Spleen (tissue), 11 donors: Measurements from ENCODE around the gene BANP. TPM values are rescaled to one million over a fixed set of nuclear protein-coding genes. Genes with fewer than 3 reads are reported as not detected.
"Not testable (repeated sequence)": the region's sequence is repeated elsewhere in the genome, so short reads cannot be mapped to it uniquely, and the experiment has no call there.

ENCODE experiments used
- DNase-seq: peaks from one replicate; pipeline ENCODE4 v3.0.0-alpha.2; 2020
- H3K27ac ChIP-seq, 8 donors: fragments of 200-600 bp; sonication (generic) in 7 of 8; 1 replicate in 4 of 8; 2 replicates in 4 of 8; pipeline versions ENCODE4 v1.5.0 to v1.8.0; 2016 to 2021; ENCODE audit warnings: inconsistent platforms in 4 of 8, mild to moderate bottlenecking in 4 of 8, moderate library complexity in 1 of 8
- H3K27me3 ChIP-seq, 7 donors: fragments of 200-600 bp; sonication (generic) in 6 of 7; replicated peaks in 1 of 7; 1 replicate in 4 of 7; 2 replicates in 3 of 7; pipeline versions ENCODE4 v1.5.0 to v1.8.0; 2016 to 2021; ENCODE audit warnings: inconsistent platforms in 3 of 7, mild to moderate bottlenecking in 1 of 7
- H3K36me3 ChIP-seq, 6 donors: fragments of 200-600 bp; sonication (generic) in 5 of 6; 1 replicate in 4 of 6; 2 replicates in 2 of 6; pipeline versions ENCODE4 v1.5.0 to v1.8.0; 2016 to 2021; ENCODE audit warnings: inconsistent platforms in 2 of 6
- H3K4me1 ChIP-seq, 6 donors: fragments of 200-600 bp; sonication (generic) in 5 of 6; 1 replicate in 3 of 6; 2 replicates in 3 of 6; pipeline versions ENCODE4 v1.5.0 to v1.8.0; 2016 to 2021; ENCODE audit warnings: inconsistent platforms in 3 of 6
- H3K4me3 ChIP-seq, 8 donors: fragments of 200-600 bp; sonication (generic) in 7 of 8; 1 replicate in 4 of 8; 2 replicates in 4 of 8; pipeline versions ENCODE4 v1.5.0 to v1.8.0; 2016 to 2021; ENCODE audit warnings: inconsistent platforms in 4 of 8, mild to moderate bottlenecking in 4 of 8, moderate library complexity in 2 of 8
- H3K9me3 ChIP-seq, 8 donors: fragments of 200-600 bp; sonication (generic) in 7 of 8; 1 replicate in 4 of 8; 2 replicates in 4 of 8; pipeline versions ENCODE4 v1.5.0 to v1.8.0; 2016 to 2021; ENCODE audit warnings: inconsistent platforms in 4 of 8
- CTCF ChIP-seq, 11 experiments: fragments of 200-600 bp in 7 of 11; fragments of 450-650 bp in 4 of 11; sonication (generic) in 4 of 11; IDR thresholded peaks in 8 of 11; conservative IDR thresholded peaks in 3 of 11; 1 replicate in 7 of 11; 2 replicates in 4 of 11; pipeline versions ENCODE4 v1.4.0 to v1.8.0; 2016 to 2021; ENCODE audit warnings: antibody characterized with exemption in 11 of 11, inconsistent platforms in 4 of 11, mild to moderate bottlenecking in 1 of 11
- POLR2A ChIP-seq, 3 donors: fragments of 450-650 bp; IDR thresholded peaks; one replicate each; pipeline ENCODE4 v1.5.1; 2017; ENCODE audit warnings: antibody characterized with exemption in 3 of 3, mild to moderate bottlenecking in 1 of 3
- POLR2AphosphoS5 ChIP-seq, 3 donors: sonication (generic); formaldehyde crosslinking; IDR thresholded peaks; one replicate each; pipeline ENCODE4 v1.5.1; 2017; ENCODE audit warnings: antibody characterized with exemption in 3 of 3
- WGBS, 5 donors: extraction: QIAGEN DNeasy Blood & Tissue Kit in 3 of 5; methylation state at CpG; one replicate each; pipeline versions ENCODE4 v1.1.5 to v1.1.7; 2013 to 2018; 5-methylcytosine and 5-hydroxymethylcytosine counted together
- intact Hi-C: fragments of 100-400 bp; cut with DNase I; formaldehyde crosslinking; loops from one replicate; pipeline ENCODE4 v1.15.0; 2023; ENCODE audit warnings: low total_unique reads
- polyA plus RNA-seq, 3 donors: library from polyadenylated mRNA; stranded (reverse); fragments of 200-250 nt; gene quantifications; one replicate each; pipeline ENCODE4 v1.2.1, GENCODE V29; 2013
- total RNA-seq, 7 donors: library from RNA; depleted of rRNA in 3 of 7; stranded (reverse); fragments of >200 nt in 3 of 7; fragmentation: NEBNext Ultra II Directional in 4 of 7; extraction: Animal tissue kit (Norgen Biotek cat#: 25700) in 4 of 7; gene quantifications; one replicate each; pipeline versions ENCODE4 v1.1.0 to v1.2.1, GENCODE V29; 2016 to 2021
- donor health status: healthy with polysubstance abuse.
- donor health status: DM: no; HTN: no; CAD: no; lungs with moderate emphysema.
- donor health status: DM: no; HTN: no; CAD: no.
- donor health status: Bipolar disorder and iron deficiency.
- donor health status: healthy.
- donor health status: DM: no; HTN: no; CAD: no.
- donor health status: DM: yes; HTN: yes; CAD: no.

The BANP gene
- total and polyA plus RNA-seq, 10 donors, result 15.9 to 57.1 (median 42.7) TPM

- H3K36me3 ChIP-seq, result peaks cover 0 to 78% (median 58%) of the 10 kb centered on the region in 6 donors
- intact Hi-C loops, result no loop called here
- TF ChIP-seq POLR2A (IDR thresholded peaks at IDR 0.05), result no peak
- peak in 1 of 3 donors; percentile 14 for TF ChIP-seq POLR2AphosphoS5 (IDR thresholded peaks at IDR 0.05)
- no peaks in the 10 kb centered on the region for H3K4me1 ChIP-seq
- H3K9me3 ChIP-seq, result no peaks in the 10 kb centered on the region
- WGBS, 5 donors, result 93 to 96% (median 94%) methylated on average over 50 to 57 of the region's 57 CpGs
- H3K27me3 ChIP-seq, result no peaks in the 10 kb centered on the region
- H3K4me3 ChIP-seq, result no peak overlapping the region
- no peak overlapping the region for H3K27ac ChIP-seq
- DNase-seq, result peak; percentile 65
These were observed 125.1 kb downstream of the BANP start for GRCh38 chr16:88076211-88076931.

- H3K27me3 ChIP-seq, H3K4me3 ChIP-seq, H3K27ac ChIP-seq, H3K4me1 ChIP-seq, H3K9me3 ChIP-seq, DNase-seq, intact Hi-C loops: not testable (repeated sequence)
- peaks cover 0 to 73% (median 53%) of the 10 kb centered on the region in 6 donors for H3K36me3 ChIP-seq
- 88 to 98% (median 95%) methylated on average over 5 of the region's 5 CpGs for WGBS, 5 donors
These were observed 125.7 kb downstream of the BANP start for GRCh38 chr16:88076932-88077320.

- TF ChIP-seq POLR2A (IDR thresholded peaks at IDR 0.05), result no peak
- TF ChIP-seq POLR2AphosphoS5 (IDR thresholded peaks at IDR 0.05), result peak in 1 of 3 donors; percentile 1
- Histone ChIP-seq H3K4me3 (no peak overlapping the region), H3K36me3 (peaks cover 0 to 73% (median 49%) of the 10 kb centered on the region in 6 donors)
These were observed 126.3 kb downstream of the BANP start for GRCh38 chr16:88077328-88078108.

GRCh38 chr16:88078111-88078775 lies 127.0 kb downstream of the BANP start:
- intact Hi-C loops, result no loop called here
- peaks cover 0 to 4% (median 0%) of the 10 kb centered on the region in 6 donors for H3K4me1 ChIP-seq
- DNase-seq, result peak; percentile 41
- no peak overlapping the region for H3K4me3 ChIP-seq
- H3K27me3 ChIP-seq, result no peaks in the 10 kb centered on the region
- 91 to 97% (median 95%) methylated on average over 17 of the region's 17 CpGs for WGBS, 5 donors
- no peak overlapping the region for H3K27ac ChIP-seq
- peaks cover 0 to 71% (median 45%) of the 10 kb centered on the region in 6 donors for H3K36me3 ChIP-seq
- TF ChIP-seq POLR2A (IDR thresholded peaks at IDR 0.05) (no peak), POLR2AphosphoS5 (IDR thresholded peaks at IDR 0.05) (no peak), CTCF (IDR thresholded peaks at IDR 0.05 in 8 of 11, conservative IDR thresholded peaks at IDR 0.05 in 3 of 11) (no peak)
- H3K9me3 ChIP-seq, result no peaks in the 10 kb centered on the region

More at GRCh38 chr16:88077328-88078108, 126.3 kb downstream of the BANP start:
- no peaks in the 10 kb centered on the region for H3K27me3 ChIP-seq
- H3K4me1 ChIP-seq, result no peaks in the 10 kb centered on the region
- peak; percentile 67 for DNase-seq
- H3K9me3 ChIP-seq, result no peaks in the 10 kb centered on the region
- WGBS, 5 donors, result 82 to 88% (median 83%) methylated on average over 27 to 30 of the region's 30 CpGs
- intact Hi-C loops, result no loop called here
- no peak overlapping the region for H3K27ac ChIP-seq

GRCh38 chr16:88083582-88083981 lies 132.3 kb downstream of the BANP start:
- intact Hi-C loops, result no loop called here

More at GRCh38 chr16:88083582-88083981, 132.3 kb downstream of the BANP start:
- Histone ChIP-seq H3K27ac (no peak overlapping the region), H3K4me1 (peaks cover 0 to 24% (median 7%) of the 10 kb centered on the region in 6 donors), H3K9me3 (no peaks in the 10 kb centered on the region), H3K4me3 (no peak overlapping the region), H3K27me3 (no peaks in the 10 kb centered on the region), H3K36me3 (peaks cover 0 to 25% (median 9%) of the 10 kb centered on the region in 6 donors)
- no peak for DNase-seq
- 78 to 85% (median 82%) methylated on average over 7 to 9 of the region's 9 CpGs for WGBS, 5 donors
- TF ChIP-seq POLR2A (IDR thresholded peaks at IDR 0.05), result no peak
- TF ChIP-seq POLR2AphosphoS5 (IDR thresholded peaks at IDR 0.05), result peak in 1 of 3 donors; percentile 26
- no peak for TF ChIP-seq CTCF (IDR thresholded peaks at IDR 0.05 in 8 of 11, conservative IDR thresholded peaks at IDR 0.05 in 3 of 11)
